DOHH2 (cell line): ENCODE measurements around the gene FAM89B.

Experiments
- EZH2phosphoT487 ChIP-seq: fragments of 200-600 bp; sonication (generic); IDR thresholded peaks from 2 replicates; pipeline ENCODE4 v1.6.1; 2017; ENCODE audit warnings: borderline replicate concordance, mild to moderate bottlenecking, antibody characterized with exemption, low read length, moderate library complexity, mixed read lengths
- TF ChIP-seq, protein P1 (sequence below): fragments of 200-600 bp; sonication (generic); IDR thresholded peaks from one replicate; pipeline ENCODE4 v1.5.1; 2014; ENCODE audit warnings: antibody characterized with exemption, mild to moderate bottlenecking, low read depth, low read length; ENCODE audit not compliant: poor library complexity, severe bottlenecking

DNA sequence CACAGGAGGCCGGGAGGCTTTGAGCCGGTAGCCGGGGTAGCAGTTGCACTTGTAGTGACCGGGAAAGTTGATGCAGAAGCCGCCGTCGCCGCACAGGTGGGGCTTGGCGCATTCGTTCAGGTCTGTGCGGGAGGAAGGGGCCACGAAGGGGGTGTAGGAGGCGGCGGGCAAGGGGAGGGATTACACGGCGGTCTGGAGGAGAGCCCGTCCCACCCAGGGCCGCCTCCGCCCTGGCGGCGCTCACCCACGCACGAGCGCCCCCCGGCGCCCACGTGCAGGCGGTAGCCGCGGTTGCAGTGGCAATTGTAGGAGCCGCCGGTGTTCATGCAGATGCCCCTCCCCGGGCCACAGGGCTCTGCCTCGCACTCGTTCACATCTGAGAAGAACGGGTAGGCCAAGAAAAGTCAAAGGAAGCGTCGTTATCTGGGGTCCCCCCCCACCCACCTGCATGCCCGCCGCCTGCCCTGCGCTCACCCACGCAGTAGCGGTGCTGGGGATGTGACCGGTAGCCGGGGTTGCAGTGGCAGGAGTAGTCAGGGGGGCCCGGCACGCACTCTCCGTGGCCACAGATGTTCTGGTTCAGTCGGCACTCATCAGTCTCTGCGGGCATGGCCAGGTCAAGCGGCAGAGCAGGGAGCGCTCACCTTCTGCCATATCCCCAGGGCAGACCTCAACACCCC, 24.8 kb upstream of the FAM89B start:
- TF ChIP-seq, protein P1, sequence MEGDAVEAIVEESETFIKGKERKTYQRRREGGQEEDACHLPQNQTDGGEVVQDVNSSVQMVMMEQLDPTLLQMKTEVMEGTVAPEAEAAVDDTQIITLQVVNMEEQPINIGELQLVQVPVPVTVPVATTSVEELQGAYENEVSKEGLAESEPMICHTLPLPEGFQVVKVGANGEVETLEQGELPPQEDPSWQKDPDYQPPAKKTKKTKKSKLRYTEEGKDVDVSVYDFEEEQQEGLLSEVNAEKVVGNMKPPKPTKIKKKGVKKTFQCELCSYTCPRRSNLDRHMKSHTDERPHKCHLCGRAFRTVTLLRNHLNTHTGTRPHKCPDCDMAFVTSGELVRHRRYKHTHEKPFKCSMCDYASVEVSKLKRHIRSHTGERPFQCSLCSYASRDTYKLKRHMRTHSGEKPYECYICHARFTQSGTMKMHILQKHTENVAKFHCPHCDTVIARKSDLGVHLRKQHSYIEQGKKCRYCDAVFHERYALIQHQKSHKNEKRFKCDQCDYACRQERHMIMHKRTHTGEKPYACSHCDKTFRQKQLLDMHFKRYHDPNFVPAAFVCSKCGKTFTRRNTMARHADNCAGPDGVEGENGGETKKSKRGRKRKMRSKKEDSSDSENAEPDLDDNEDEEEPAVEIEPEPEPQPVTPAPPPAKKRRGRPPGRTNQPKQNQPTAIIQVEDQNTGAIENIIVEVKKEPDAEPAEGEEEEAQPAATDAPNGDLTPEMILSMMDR: no peak
- no peak for TF ChIP-seq EZH2phosphoT487
